ENCODE data around the gene VWCE.

Gene VWCE

GRCh38 chr11:61294717-61295595 is at the start of gene VWCE:
Gene VWCE, minus strand, starts transcription at chr11:61295316. Its CDS starts 279 bp downstream, at chr11:61295037.
- peak; percentile 32 for DNase-seq (ENCODE audit: low spot score)

- no peak for DNase-seq (ENCODE audit: low spot score)
Observed at GRCh38 chr11:61343792-61344745, 49.0 kb upstream of the VWCE start.

- DNase-seq (ENCODE audit: low spot score) = no peak
Observed at GRCh38 chr11:61342207-61342803, 47.2 kb upstream of the VWCE start.

- no peak for DNase-seq (ENCODE audit: low spot score)
Observed at GRCh38 chr11:61341706-61342105, 46.6 kb upstream of the VWCE start.

- no peak for DNase-seq (ENCODE audit: low spot score)
Observed at GRCh38 chr11:61340979-61341378, 45.9 kb upstream of the VWCE start.

GRCh38 chr11:61339490-61339878 is 44.4 kb upstream of the VWCE start:
- DNase-seq (ENCODE audit: low spot score) = no peak

- DNase-seq (ENCODE audit: low spot score) = no peak
Observed at GRCh38 chr11:61338783-61339489, 43.8 kb upstream of the VWCE start.

GRCh38 chr11:61337706-61338470 is 42.8 kb upstream of the VWCE start:
- no peak for DNase-seq (ENCODE audit: low spot score)

GRCh38 chr11:61336171-61336935 is 41.2 kb upstream of the VWCE start:
- DNase-seq (ENCODE audit: low spot score) = peak; percentile 82

- DNase-seq (ENCODE audit: low spot score) = no peak
Observed at GRCh38 chr11:61335355-61335710, 40.2 kb upstream of the VWCE start.

- no peak for DNase-seq (ENCODE audit: low spot score)
Observed at GRCh38 chr11:61334434-61335354, 39.6 kb upstream of the VWCE start.

- DNase-seq (ENCODE audit: low spot score) = no peak
Observed at GRCh38 chr11:61333550-61334433, 38.7 kb upstream of the VWCE start.

GRCh38 chr11:61332797-61333549 is 37.9 kb upstream of the VWCE start, which contains the start of the genes DDB1 and TKFC:
Gene DDB1, minus strand, starts transcription at chr11:61333105. Its CDS starts 137 bp downstream, at chr11:61332968.
Gene TKFC, plus strand, starts transcription at chr11:61333228. Its CDS starts 1,501 bp downstream, at chr11:61334729.
- peak; percentile 96 for DNase-seq (ENCODE audit: low spot score)

GRCh38 chr11:61332281-61332796 is 37.2 kb upstream of the VWCE start:
- no peak for DNase-seq (ENCODE audit: low spot score)

GRCh38 chr11:61331651-61332050 is 36.5 kb upstream of the VWCE start:
- DNase-seq (ENCODE audit: low spot score) = no peak

GRCh38 chr11:61329871-61330270 is 34.8 kb upstream of the VWCE start:
- DNase-seq (ENCODE audit: low spot score) = no peak

- no peak for DNase-seq (ENCODE audit: low spot score)
Observed at GRCh38 chr11:61328351-61328750, 33.2 kb upstream of the VWCE start.
